Measurements from ENCODE around the gene FBXL7. TPM values are rescaled to one million over a fixed set of nuclear protein-coding genes. Genes with fewer than 3 reads are reported as not detected.

FBXL7 gene
- total RNA-seq, 6 experiments from 2014 or later = 0.81 to 1.9 (median 1.3) TPM

GRCh38 chr5:15558240-15558639 lies 58.3 kb downstream of the FBXL7 start:
- 74% methylated on average over 2 of the region's 2 CpGs for WGBS (ENCODE audit: insufficient coverage, low coverage, low lambda C conversion rate, missing lambda C conversion rate)
- intact Hi-C loops (cut with DNase I) = no loop called here

GRCh38 chr5:15558681-15559080 lies 58.7 kb downstream of the FBXL7 start:
- DNase-seq (no peak), ATAC-seq (no peak)
- H3K27ac ChIP-seq = no peak overlapping the region
- no peaks in the 10 kb centered on the region for H3K4me1 ChIP-seq
- intact Hi-C loops (cut with DNase I) = no loop called here
- no peaks in the 10 kb centered on the region for H3K9me3 ChIP-seq
- no peak overlapping the region for H3K4me3 ChIP-seq
- no peaks in the 10 kb centered on the region for H3K27me3 ChIP-seq
- no peaks in the 10 kb centered on the region for H3K36me3 ChIP-seq
- WGBS (ENCODE audit: insufficient coverage, low coverage, low lambda C conversion rate, missing lambda C conversion rate) = 72% methylated on average over 3 of the region's 4 CpGs
- TF ChIP-seq CTCF (IDR thresholded peaks at IDR 0.05) = no peak
- TF ChIP-seq POLR2A (IDR thresholded peaks at IDR 0.05) = no peak

More at GRCh38 chr5:15558240-15558639, 58.3 kb downstream of the FBXL7 start:
- no peaks in the 10 kb centered on the region for H3K27me3 ChIP-seq
- DNase-seq (no peak), ATAC-seq (no peak)
- H3K4me3 ChIP-seq = no peak overlapping the region
- no peak overlapping the region for H3K27ac ChIP-seq
- no peaks in the 10 kb centered on the region for H3K4me1 ChIP-seq
- no peaks in the 10 kb centered on the region for H3K36me3 ChIP-seq
- TF ChIP-seq CTCF (IDR thresholded peaks at IDR 0.05) (no peak), POLR2A (IDR thresholded peaks at IDR 0.05) (no peak)
- no peaks in the 10 kb centered on the region for H3K9me3 ChIP-seq

GRCh38 chr5:15560421-15560820 lies 60.4 kb downstream of the FBXL7 start:
- 55% methylated on average over 3 of the region's 3 CpGs for WGBS (ENCODE audit: insufficient coverage, low coverage, low lambda C conversion rate, missing lambda C conversion rate)
- Histone ChIP-seq H3K4me1 (no peaks in the 10 kb centered on the region), H3K4me3 (no peak overlapping the region), H3K27ac (no peak overlapping the region), H3K9me3 (no peaks in the 10 kb centered on the region), H3K27me3 (no peaks in the 10 kb centered on the region), H3K36me3 (no peaks in the 10 kb centered on the region)
- DNase-seq = no peak
- intact Hi-C loops (cut with DNase I) = no loop called here
- no peak for TF ChIP-seq POLR2A (IDR thresholded peaks at IDR 0.05)
- no peak for TF ChIP-seq CTCF (IDR thresholded peaks at IDR 0.05)
- no peak for ATAC-seq

- DNase-seq (no peak), ATAC-seq (no peak)
- H3K4me1 ChIP-seq = no peaks in the 10 kb centered on the region
- no peaks in the 10 kb centered on the region for H3K9me3 ChIP-seq
- WGBS (ENCODE audit: insufficient coverage, low coverage, low lambda C conversion rate, missing lambda C conversion rate) = 71% methylated on average over 4 of the region's 4 CpGs
- H3K27me3 ChIP-seq = no peaks in the 10 kb centered on the region
- TF ChIP-seq CTCF (IDR thresholded peaks at IDR 0.05) = no peak
- no peak for TF ChIP-seq POLR2A (IDR thresholded peaks at IDR 0.05)
- H3K36me3 ChIP-seq = no peaks in the 10 kb centered on the region
- no peak overlapping the region for H3K4me3 ChIP-seq
- no peak overlapping the region for H3K27ac ChIP-seq
- intact Hi-C loops (cut with DNase I) = no loop called here
Measured at GRCh38 chr5:15564523-15564922, 64.5 kb downstream of the FBXL7 start.

- no peaks in the 10 kb centered on the region for H3K4me1 ChIP-seq
- no peak for ATAC-seq
- intact Hi-C loops (cut with DNase I) = no loop called here
- no peak for DNase-seq
- TF ChIP-seq CTCF (IDR thresholded peaks at IDR 0.05) (no peak), POLR2A (IDR thresholded peaks at IDR 0.05) (no peak)
- H3K9me3 ChIP-seq = no peaks in the 10 kb centered on the region
- no peaks in the 10 kb centered on the region for H3K36me3 ChIP-seq
- no peaks in the 10 kb centered on the region for H3K27me3 ChIP-seq
- no peak overlapping the region for H3K4me3 ChIP-seq
- H3K27ac ChIP-seq = no peak overlapping the region
- 93% methylated on average over 1 of the region's 1 CpG for WGBS (ENCODE audit: insufficient coverage, low coverage, low lambda C conversion rate, missing lambda C conversion rate)
Measured at GRCh38 chr5:15564957-15565356, 65.0 kb downstream of the FBXL7 start.

Measured in right lobe of liver (tissue), 6 donors.